Epithelial cell of proximal tubule (primary cell): ENCODE data around the gene TMTC2. TPM values are rescaled to one million over a fixed set of nuclear protein-coding genes. Genes with fewer than 3 reads are reported as not detected.

Experiments used
- DNase-seq: peaks from one replicate; pipeline ENCODE4 v3.0.0-alpha.2; 2011; ENCODE audit warnings: low read depth
- H3K4me3 ChIP-seq: 2 replicates; pipeline ENCODE4 v1.5.1; 2011; ENCODE audit warnings: low read depth, mild to moderate bottlenecking, low read length
- CTCF ChIP-seq: conservative IDR thresholded peaks from 2 replicates; pipeline ENCODE4 v1.5.1; 2012; ENCODE audit warnings: low read depth, mild to moderate bottlenecking, low read length
- total RNA-seq: library from RNA; depleted of rRNA; stranded (reverse); fragments of >200 nt; gene quantifications from 2 replicates; pipeline ENCODE4 v1.2.3, GENCODE V29; 2015

Gene TMTC2
- total RNA-seq, 1 donor from 2014 or later: 3.6 TPM

GRCh38 chr12:82880442-82880901, 193.8 kb downstream of the TMTC2 start:
- TF ChIP-seq CTCF: no peak
- no peak for DNase-seq
- H3K4me3 ChIP-seq: no peak overlapping the region

DNA sequence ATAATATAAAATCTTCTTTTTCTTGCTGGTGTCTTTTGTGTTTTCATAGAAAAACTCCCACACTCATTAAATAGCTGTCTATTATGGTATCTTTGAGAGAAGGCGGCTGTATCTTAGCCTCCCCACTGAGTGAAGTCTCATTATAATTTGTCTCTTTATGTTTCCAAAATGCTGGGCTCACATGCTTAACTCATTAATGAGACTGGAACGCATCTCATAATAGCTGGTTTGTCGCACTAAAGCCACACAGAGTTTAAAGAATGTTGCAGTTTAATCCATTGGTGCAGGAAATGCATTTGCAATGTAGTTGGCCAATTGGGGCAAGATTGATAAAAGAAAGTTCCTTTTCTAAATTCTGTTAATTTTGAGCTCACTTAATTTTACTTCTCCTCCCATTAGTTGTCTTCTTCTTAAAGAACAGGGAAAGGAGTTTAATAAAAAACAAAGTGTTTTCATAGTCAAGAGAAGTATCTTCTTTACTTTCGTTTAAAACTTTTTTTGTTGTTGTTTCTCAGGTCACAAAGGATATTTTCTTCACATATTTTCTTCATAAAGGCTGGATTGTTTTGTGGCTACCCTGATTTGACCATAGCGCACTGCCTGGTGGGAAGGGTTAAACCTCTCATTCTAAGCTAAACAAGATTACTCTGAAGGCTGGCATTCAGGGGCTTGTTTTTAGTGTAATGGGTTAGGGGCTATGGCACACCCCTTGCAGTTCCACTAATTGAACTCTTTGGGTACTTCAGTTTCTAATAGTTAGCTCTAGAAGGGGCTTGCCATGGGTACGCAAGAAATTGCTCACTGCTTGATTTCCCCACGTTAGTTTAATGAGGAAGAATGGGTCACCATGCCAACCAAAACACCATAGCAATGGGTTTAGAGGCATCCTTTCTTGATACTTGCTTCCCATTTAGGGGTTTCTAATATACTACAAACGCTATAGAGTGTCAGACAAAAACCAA, 197.0 kb downstream of the TMTC2 start:
- no peak for TF ChIP-seq CTCF
- no peak overlapping the region for H3K4me3 ChIP-seq
- DNase-seq: no peak

DNA sequence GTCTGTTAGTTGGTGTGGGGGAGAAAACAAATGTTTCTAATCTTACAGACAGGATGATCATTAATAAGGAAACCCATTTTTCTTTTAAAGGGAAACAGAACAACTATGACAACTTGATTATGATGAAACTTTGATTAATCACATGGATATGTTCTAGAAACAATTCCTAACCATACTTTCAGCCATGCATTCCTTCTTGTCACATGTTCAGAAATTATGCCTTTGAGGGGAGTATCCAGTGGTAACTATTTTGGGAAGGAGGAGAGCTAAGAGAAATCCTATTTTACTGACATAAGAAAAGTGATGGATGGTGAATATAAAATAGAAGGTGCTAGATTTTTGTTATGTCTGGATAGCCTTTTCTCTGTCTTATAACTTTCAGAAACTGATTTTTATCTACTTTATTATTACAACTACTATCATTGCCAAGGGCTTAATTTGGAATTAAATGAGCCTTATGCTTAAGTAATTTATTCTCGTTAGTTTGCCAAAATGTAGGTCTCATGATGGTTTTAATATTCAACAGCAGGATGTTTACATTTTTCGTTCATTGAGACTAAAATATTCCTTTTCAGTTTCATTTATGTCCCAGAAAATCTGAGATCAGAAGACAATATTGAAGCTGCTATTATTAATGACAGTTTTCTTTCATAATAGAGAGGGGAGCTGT, 200.1 kb downstream of the TMTC2 start:
- no peak for DNase-seq
- no peak overlapping the region for H3K4me3 ChIP-seq
- TF ChIP-seq CTCF: no peak

GRCh38 chr12:82893896-82894295, 207.2 kb downstream of the TMTC2 start:
- DNase-seq: no peak
- no peak overlapping the region for H3K4me3 ChIP-seq
- TF ChIP-seq CTCF: no peak

DNA sequence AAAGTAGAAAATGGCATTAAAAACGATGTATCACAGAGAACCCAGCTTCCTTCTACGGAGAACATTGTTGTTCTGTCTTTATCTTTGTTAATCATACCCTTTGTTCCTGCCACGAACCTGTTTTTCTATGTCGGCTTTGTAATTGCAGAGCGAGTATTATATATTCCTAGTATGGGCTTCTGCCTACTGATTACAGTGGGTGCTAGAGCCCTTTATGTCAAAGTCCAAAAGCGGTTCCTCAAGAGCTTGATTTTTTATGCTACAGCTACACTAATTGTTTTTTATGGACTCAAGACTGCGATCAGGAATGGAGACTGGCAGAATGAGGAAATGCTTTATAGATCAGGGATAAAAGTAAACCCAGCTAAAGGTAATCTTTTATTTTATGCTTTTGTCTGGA, 209.6 kb downstream of the TMTC2 start:
- no peak for TF ChIP-seq CTCF
- H3K4me3 ChIP-seq: no peak overlapping the region
- DNase-seq: no peak

DNA sequence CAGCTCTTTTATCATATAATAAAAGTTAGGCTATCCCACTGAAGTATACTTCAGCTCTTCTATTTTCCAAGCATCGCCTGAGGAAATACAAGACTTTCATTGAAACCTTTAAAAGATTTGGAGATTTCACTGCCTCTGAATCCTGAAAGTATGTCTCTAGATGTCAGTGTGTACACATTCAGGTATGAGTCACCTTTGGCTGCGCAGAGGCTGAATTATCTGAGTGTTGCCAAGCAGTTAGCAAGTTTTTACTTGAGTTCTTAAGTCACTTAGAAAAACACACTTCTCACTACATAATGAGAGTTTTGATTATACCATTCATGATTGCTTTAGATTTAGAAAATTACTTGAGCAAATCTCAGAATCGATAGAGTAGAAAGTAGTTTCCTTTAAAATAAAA, 210.3 kb downstream of the TMTC2 start:
- H3K4me3 ChIP-seq: no peak overlapping the region
- peak; percentile 22 for DNase-seq
- peak; percentile 11 for TF ChIP-seq CTCF

DNA sequence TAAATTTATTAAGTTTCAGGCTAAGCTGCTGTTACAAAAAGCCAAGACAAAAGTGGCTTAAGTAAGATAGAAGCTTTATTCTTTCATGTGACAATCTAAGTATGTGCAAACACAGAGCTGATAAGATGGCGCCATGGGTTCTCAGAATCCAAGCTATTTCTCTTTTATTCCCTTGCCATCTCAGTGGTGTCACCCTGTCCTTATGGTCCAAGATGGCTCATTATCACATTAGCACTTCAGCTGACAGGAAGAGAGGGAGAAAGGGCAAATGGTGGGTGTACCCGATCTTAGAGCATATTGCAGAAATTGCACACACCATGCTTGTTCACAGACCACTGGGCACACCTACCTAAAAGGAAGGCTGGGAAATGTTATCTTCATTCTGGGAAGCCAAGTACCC, 211.7 kb downstream of the TMTC2 start:
- TF ChIP-seq CTCF: no peak

More for the DNA sequence above, 211.7 kb downstream of the TMTC2 start:
- DNase-seq: no peak
- H3K4me3 ChIP-seq: no peak overlapping the region
